Measurements from ENCODE around the gene LMBRD1. TPM values are rescaled to one million over a fixed set of nuclear protein-coding genes. Genes with fewer than 3 reads are reported as not detected.
"Not testable (repeated sequence)": the region's sequence is repeated elsewhere in the genome, so short reads cannot be mapped to it uniquely, and the experiment has no call there.

The LMBRD1 gene
- total RNA-seq, 1 experiment from 2014 or later: 17.0 TPM

GRCh38 chr6:69824355-69824754 lies 27.5 kb upstream of the LMBRD1 start:
- not testable (repeated sequence) for H3K9me3 ChIP-seq (ENCODE audit: control insufficient read depth, low read depth, low read length); H2BK120ac ChIP-seq (ENCODE audit: low read depth, low read length, poor library complexity, severe bottlenecking); H3K18ac ChIP-seq (ENCODE audit: insufficient read length, low read depth, low read length); H3K23ac ChIP-seq (ENCODE audit: insufficient read length, low read depth, low read length); H3K9me3 Mint-ChIP-seq; H3K23me2 ChIP-seq (ENCODE audit: insufficient read length, low read depth, low read length, poor library complexity, severe bottlenecking); H3K27me3 Mint-ChIP-seq (ENCODE audit: low read depth); H3K4me3 Mint-ChIP-seq; H3K14ac ChIP-seq (ENCODE audit: insufficient read depth, low read length); H2AFZ ChIP-seq (ENCODE audit: low read length); H3K4me1 ChIP-seq (ENCODE audit: insufficient read depth, low read length); H2AK5ac ChIP-seq (ENCODE audit: insufficient read length, low read length); H3K27ac Mint-ChIP-seq; H2BK5ac ChIP-seq (ENCODE audit: insufficient read length, low read length); H4K5ac ChIP-seq (ENCODE audit: insufficient read length, low read depth, low read length); DNase-seq; H3K9ac ChIP-seq (ENCODE audit: extremely low read depth, insufficient read length, low read length); H3K4ac ChIP-seq (ENCODE audit: low read depth, low read length); H3K27ac ChIP-seq (ENCODE audit: insufficient read length, low read depth, low read length); H3K27me3 ChIP-seq (ENCODE audit: insufficient read depth, low read length); H3T11ph ChIP-seq (ENCODE audit: low read length); H2BK15ac ChIP-seq (ENCODE audit: low read depth, low read length); H3K79me1 ChIP-seq (ENCODE audit: insufficient read depth, low read depth, low read length, poor library complexity, severe bottlenecking); H4K91ac ChIP-seq (ENCODE audit: insufficient read length, low read depth, low read length); H4K20me1 ChIP-seq (ENCODE audit: control insufficient read depth, insufficient read depth, insufficient read length); H3K4me2 ChIP-seq (ENCODE audit: insufficient read depth, insufficient read length, low read length); H3K79me2 ChIP-seq (ENCODE audit: insufficient read depth, low read length); H3K36me3 Mint-ChIP-seq (ENCODE audit: insufficient read depth in 1 of 3, low read depth in 3 of 3); H3K4me1 Mint-ChIP-seq; H3K56ac ChIP-seq (ENCODE audit: insufficient read length, low read depth, low read length); H2BK12ac ChIP-seq (ENCODE audit: insufficient read length, low read depth, low read length); H4K8ac ChIP-seq (replicated peaks; ENCODE audit: insufficient read length, low read depth, low read length); H2BK20ac ChIP-seq (ENCODE audit: low read depth, low read length, poor library complexity, severe bottlenecking)
- TF ChIP-seq, protein P1, sequence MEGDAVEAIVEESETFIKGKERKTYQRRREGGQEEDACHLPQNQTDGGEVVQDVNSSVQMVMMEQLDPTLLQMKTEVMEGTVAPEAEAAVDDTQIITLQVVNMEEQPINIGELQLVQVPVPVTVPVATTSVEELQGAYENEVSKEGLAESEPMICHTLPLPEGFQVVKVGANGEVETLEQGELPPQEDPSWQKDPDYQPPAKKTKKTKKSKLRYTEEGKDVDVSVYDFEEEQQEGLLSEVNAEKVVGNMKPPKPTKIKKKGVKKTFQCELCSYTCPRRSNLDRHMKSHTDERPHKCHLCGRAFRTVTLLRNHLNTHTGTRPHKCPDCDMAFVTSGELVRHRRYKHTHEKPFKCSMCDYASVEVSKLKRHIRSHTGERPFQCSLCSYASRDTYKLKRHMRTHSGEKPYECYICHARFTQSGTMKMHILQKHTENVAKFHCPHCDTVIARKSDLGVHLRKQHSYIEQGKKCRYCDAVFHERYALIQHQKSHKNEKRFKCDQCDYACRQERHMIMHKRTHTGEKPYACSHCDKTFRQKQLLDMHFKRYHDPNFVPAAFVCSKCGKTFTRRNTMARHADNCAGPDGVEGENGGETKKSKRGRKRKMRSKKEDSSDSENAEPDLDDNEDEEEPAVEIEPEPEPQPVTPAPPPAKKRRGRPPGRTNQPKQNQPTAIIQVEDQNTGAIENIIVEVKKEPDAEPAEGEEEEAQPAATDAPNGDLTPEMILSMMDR (conservative IDR thresholded peaks at IDR 0.05): peak; percentile 52; the same call in 2 of the 3 replicates
- WGBS (ENCODE audit: extremely low coverage, insufficient read length, low lambda C conversion rate): no CpG with 5 or more reads among the region's 5 CpGs

All from H9 (cell line).